ENCODE results near the gene DCAF15. TPM values are rescaled to one million over a fixed set of nuclear protein-coding genes. Genes with fewer than 3 reads are reported as not detected.

The DCAF15 gene
- total RNA-seq, 4 donors from 2014 or later, result 11.2 to 39.6 (median 20.1) TPM

DNA sequence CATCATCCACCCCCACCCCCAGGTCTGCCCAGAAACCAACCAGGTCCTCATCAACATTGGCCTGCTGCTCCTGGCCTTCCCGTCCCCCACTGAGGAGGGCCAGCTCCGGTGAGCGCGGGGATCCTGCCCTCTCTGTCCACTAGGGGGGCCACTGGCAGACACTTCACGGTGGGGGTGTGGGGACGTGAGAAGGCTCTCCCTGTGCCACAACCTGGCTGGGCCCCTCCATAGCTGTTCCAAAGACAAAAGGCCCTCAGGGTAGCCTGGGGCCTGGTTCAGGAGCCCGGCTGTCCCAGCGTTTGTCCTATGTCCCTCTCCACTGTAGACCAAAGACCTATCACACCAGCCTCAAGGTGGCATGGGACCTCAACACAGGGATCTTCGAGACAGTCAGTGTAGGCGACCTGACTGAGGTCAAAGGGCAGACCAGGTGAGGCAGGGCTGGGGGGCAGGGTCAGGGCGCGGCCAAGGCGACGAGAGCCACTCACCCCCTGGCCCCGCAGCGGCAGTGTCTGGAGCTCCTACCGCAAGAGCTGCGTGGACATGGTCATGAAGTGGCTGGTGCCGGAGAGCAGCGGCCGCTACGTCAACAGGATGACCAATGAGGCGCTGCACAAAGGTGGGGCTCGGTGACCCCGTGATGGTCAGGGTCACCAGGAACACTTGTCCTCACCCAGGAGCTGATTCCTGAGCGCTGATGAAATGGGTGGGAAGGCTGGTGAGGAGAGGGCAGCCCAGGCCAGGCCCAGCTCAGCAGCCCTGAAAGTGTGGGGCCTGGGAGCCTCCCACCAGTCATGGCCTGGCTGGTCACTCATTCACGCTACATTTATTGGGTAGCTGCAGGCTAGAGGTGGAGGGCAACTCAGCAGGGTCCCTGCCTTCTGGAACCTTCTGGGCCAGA, 7.9 kb downstream of the DCAF15 start:
- intact Hi-C loops (cut with DNase I; ENCODE audit: low total_unique reads), result no loop called here
- no peak for DNase-seq
- H3K36me3 ChIP-seq, result no peaks in the 10 kb centered on the region
- TF ChIP-seq POLR2A (IDR thresholded peaks at IDR 0.05), result no peak
- TF ChIP-seq, protein P1, sequence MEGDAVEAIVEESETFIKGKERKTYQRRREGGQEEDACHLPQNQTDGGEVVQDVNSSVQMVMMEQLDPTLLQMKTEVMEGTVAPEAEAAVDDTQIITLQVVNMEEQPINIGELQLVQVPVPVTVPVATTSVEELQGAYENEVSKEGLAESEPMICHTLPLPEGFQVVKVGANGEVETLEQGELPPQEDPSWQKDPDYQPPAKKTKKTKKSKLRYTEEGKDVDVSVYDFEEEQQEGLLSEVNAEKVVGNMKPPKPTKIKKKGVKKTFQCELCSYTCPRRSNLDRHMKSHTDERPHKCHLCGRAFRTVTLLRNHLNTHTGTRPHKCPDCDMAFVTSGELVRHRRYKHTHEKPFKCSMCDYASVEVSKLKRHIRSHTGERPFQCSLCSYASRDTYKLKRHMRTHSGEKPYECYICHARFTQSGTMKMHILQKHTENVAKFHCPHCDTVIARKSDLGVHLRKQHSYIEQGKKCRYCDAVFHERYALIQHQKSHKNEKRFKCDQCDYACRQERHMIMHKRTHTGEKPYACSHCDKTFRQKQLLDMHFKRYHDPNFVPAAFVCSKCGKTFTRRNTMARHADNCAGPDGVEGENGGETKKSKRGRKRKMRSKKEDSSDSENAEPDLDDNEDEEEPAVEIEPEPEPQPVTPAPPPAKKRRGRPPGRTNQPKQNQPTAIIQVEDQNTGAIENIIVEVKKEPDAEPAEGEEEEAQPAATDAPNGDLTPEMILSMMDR (IDR thresholded peaks at IDR 0.05), result no peak
- H3K27ac ChIP-seq, result no peak overlapping the region
- peaks cover 0 to 9% of the 10 kb centered on the region in 2 donors for H3K4me1 ChIP-seq
- no peak overlapping the region for H3K4me3 ChIP-seq
- H3K27me3 ChIP-seq, result no peaks in the 10 kb centered on the region
- H3K9me3 ChIP-seq, result no peaks in the 10 kb centered on the region

GRCh38 chr19:13960863-13961784, 8.8 kb downstream of the DCAF15 start:
- TF ChIP-seq, protein P1 (IDR thresholded peaks at IDR 0.05), result no peak
- no peak for TF ChIP-seq POLR2A (IDR thresholded peaks at IDR 0.05)
- no peak for DNase-seq
- Histone ChIP-seq H3K36me3 (no peaks in the 10 kb centered on the region), H3K9me3 (no peaks in the 10 kb centered on the region), H3K4me3 (no peak overlapping the region), H3K27me3 (no peaks in the 10 kb centered on the region), H3K27ac (no peak overlapping the region), H3K4me1 (peaks cover 0 to 9% of the 10 kb centered on the region in 2 donors)
- intact Hi-C loops (cut with DNase I; ENCODE audit: low total_unique reads), result no loop called here

DNA sequence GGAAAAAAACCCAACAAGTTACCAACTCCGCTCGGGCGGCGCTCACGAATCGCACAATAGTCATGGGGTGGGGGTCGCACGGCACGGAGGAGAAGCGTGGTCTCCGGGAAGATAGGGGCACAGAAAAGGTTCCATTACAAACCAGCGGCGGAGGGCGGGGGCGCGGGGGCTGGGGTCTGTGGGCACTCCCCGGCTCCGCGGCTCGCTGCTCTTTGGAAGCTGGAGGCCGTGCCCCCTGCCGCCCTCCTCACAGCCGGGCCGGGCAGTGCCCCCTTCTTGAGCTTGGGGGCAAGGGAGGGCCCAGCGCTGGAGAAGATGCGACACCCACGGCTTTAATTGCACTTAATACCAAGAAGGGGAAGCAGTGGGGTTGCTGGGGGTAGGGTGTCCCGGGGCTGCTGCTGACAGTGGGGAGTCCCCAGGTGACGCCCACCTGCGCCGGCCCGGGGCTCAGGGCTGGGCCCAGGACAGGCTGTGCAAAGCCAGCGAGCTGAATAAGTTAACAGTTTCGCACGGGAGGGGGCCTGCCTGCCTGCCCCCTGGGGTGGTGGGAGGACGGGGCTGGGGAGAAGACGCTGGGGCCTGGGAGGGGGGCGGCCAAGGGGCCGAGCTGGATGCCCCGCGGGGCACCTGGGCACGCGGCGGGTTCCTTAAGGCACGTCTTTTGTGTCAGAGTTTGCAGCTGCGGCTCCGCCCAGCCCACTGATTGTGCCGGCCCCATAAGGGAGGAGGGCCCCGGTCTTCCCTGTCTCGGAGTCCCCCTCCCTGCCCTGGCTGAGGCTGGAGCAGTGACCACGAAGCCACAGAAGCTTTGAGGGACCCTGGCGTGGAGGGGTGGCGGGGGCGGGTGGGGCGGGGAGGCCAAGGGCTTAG, 9.8 kb downstream of the DCAF15 start:
- Histone ChIP-seq H3K4me3 (peak overlapping the region; percentile 24 to 26), H3K4me1 (peaks cover 0 to 9% of the 10 kb centered on the region in 2 donors), H3K27ac (peak overlapping the region; percentile 44 to 49), H3K27me3 (no peaks in the 10 kb centered on the region), H3K36me3 (no peaks in the 10 kb centered on the region), H3K9me3 (no peaks in the 10 kb centered on the region)
- no peak for DNase-seq
- no peak for TF ChIP-seq POLR2A (IDR thresholded peaks at IDR 0.05)
- TF ChIP-seq, protein P1 (IDR thresholded peaks at IDR 0.05), result no peak
- intact Hi-C loops (cut with DNase I; ENCODE audit: low total_unique reads), result no loop called here

GRCh38 chr19:13962699-13963602, 10.6 kb downstream of the DCAF15 start:
- intact Hi-C loops (cut with DNase I; ENCODE audit: low total_unique reads), result no loop called here

More at GRCh38 chr19:13962699-13963602, 10.6 kb downstream of the DCAF15 start:
- no peaks in the 10 kb centered on the region for H3K27me3 ChIP-seq
- H3K36me3 ChIP-seq, result no peaks in the 10 kb centered on the region
- peaks cover 0 to 9% of the 10 kb centered on the region in 2 donors for H3K4me1 ChIP-seq
- no peak for TF ChIP-seq POLR2A (IDR thresholded peaks at IDR 0.05)
- TF ChIP-seq, protein P1 (IDR thresholded peaks at IDR 0.05), result no peak
- H3K27ac ChIP-seq, result peak overlapping the region; percentile 44 to 49
- DNase-seq, result peak; percentile 64 to 76
- peak overlapping the region; percentile 24 to 26 for H3K4me3 ChIP-seq
- H3K9me3 ChIP-seq, result no peaks in the 10 kb centered on the region

Measured in uterus (tissue), 4 donors.